HG03378 (cell line): ENCODE data around the gene EXOC3.
"Not testable (repeated sequence)": the region's sequence is repeated elsewhere in the genome, so short reads cannot be mapped to it uniquely, and the experiment has no call there.

Source experiments
- ATAC-seq: cut with Tn5 transposase; IDR thresholded peaks from one replicate; pipeline ENCODE4 v1.9.1; 2021; ENCODE audit warnings: mild to moderate bottlenecking, moderate library complexity; ENCODE audit not compliant: unreplicated experiment

The EXOC3 gene

GRCh38 chr5:497871-498509, 55.0 kb downstream of the EXOC3 start:
- ATAC-seq, result no peak

- ATAC-seq, result no peak
These were observed 56.5 kb downstream of the EXOC3 start for GRCh38 chr5:499233-500209.

- no peak for ATAC-seq
These were observed 57.5 kb downstream of the EXOC3 start for GRCh38 chr5:500491-500890.

GRCh38 chr5:501105-501830, 58.3 kb downstream of the EXOC3 start:
- ATAC-seq, result no peak

- ATAC-seq, result no peak
These were observed 58.8 kb downstream of the EXOC3 start for GRCh38 chr5:501831-502184.

GRCh38 chr5:502325-503079, 59.5 kb downstream of the EXOC3 start:
- ATAC-seq, result no peak

GRCh38 chr5:504326-505154, 61.6 kb downstream of the EXOC3 start:
- no peak for ATAC-seq

GRCh38 chr5:505951-506525, 63.1 kb downstream of the EXOC3 start:
- ATAC-seq, result no peak

- ATAC-seq, result not testable (repeated sequence)
These were observed 65.1 kb downstream of the EXOC3 start for GRCh38 chr5:507986-508575.

- ATAC-seq, result no peak
These were observed 66.7 kb downstream of the EXOC3 start for GRCh38 chr5:509611-510185.

- ATAC-seq, result no peak
These were observed 67.5 kb downstream of the EXOC3 start for GRCh38 chr5:510521-510920.

- ATAC-seq, result no peak
These were observed 68.5 kb downstream of the EXOC3 start for GRCh38 chr5:511476-511875.

GRCh38 chr5:513216-514100, 70.5 kb downstream of the EXOC3 start:
- no peak for ATAC-seq

GRCh38 chr5:514101-514485, 71.1 kb downstream of the EXOC3 start:
- ATAC-seq, result no peak

GRCh38 chr5:514673-515072, 71.7 kb downstream of the EXOC3 start:
- ATAC-seq, result no peak

- ATAC-seq, result no peak
These were observed 72.4 kb downstream of the EXOC3 start for GRCh38 chr5:515273-515836.

- ATAC-seq, result no peak
These were observed 73.5 kb downstream of the EXOC3 start for GRCh38 chr5:516338-516925.
